Peyer's patch (tissue), 4 donors: ENCODE results near the gene CRACDL.

Experiments used
- CTCF ChIP-seq, 6 experiments: fragments of 450-650 bp in 4 of 6; fragments of 200-600 bp in 2 of 6; sonication (generic) in 1 of 6; IDR thresholded peaks; one replicate each; pipeline ENCODE4 v1.5.1; 2017 to 2019; ENCODE audit warnings: antibody characterized with exemption in 6 of 6, mild to moderate bottlenecking in 3 of 6, moderate library complexity in 1 of 6
- POLR2A ChIP-seq, 2 donors: fragments of 450-650 bp; IDR thresholded peaks; one replicate each; pipeline ENCODE4 v1.5.1; 2017; ENCODE audit warnings: antibody characterized with exemption in 2 of 2, mild to moderate bottlenecking in 2 of 2, moderate library complexity in 2 of 2

GRCh38 chr2:98871506-98871905, 64.5 kb downstream of the CRACDL start:
- TF ChIP-seq CTCF (IDR thresholded peaks at IDR 0.05) = no peak
- no peak for TF ChIP-seq POLR2A (IDR thresholded peaks at IDR 0.05)
